HepG2 (cell line): ENCODE data around the gene DCP1B. TPM values are rescaled to one million over a fixed set of nuclear protein-coding genes. Genes with fewer than 3 reads are reported as not detected.

Experiments used
- ATAC-seq: fragments of 200-7000 bp; cut with Tn5 transposase; 3 replicates; pipeline ENCODE4 v1.9.1; 2020; ENCODE audit warnings: mild to moderate bottlenecking, moderate library complexity
- BruUV-seq: library from RNA; stranded (reverse); fragments of 400-500 nt; replicated peaks from 2 replicates; lab custom pipeline; 2021; lab: Mats Ljungman, UMichigan
- CTCF ChIA-PET: fragments of 300-600 bp; formaldehyde crosslinking; extraction: SDS; loops from one replicate; lab custom pipeline; 2021; ENCODE audit warnings: low total read pairs, inconsistent platforms, low intra/inter-chr PET ratio; lab: Yijun Ruan, JAX
- POLR2A ChIA-PET: fragments of 350-600 bp; sonication (Branson Sonifier 250); formaldehyde crosslinking; loops from one replicate; lab custom pipeline; 2020; ENCODE audit warnings: antibody characterized with exemption, inconsistent platforms; lab: Yijun Ruan, JAX
- DNase-seq: peaks from one replicate; pipeline ENCODE4 v3.0.0-alpha.2; 2015; ENCODE audit warnings: low spot score
- FAIRE-seq: peaks from 3 replicates; lab custom pipeline; 2011; peaks lifted over from hg19 to GRCh38; lab: Jason Lieb, UNC
- H2AFZ ChIP-seq: one replicate; pipeline ENCODE4 v1.6.1; 2011; ENCODE audit warnings: low read length, inconsistent platforms
- H3K27ac ChIP-seq: fragments of 300-600 bp; 3 replicates; pipeline ENCODE4 v1.8.0; 2011; ENCODE audit warnings: mixed run types, mild to moderate bottlenecking, mixed read lengths, low read length, inconsistent platforms; ENCODE audit not compliant: insufficient read depth; ENCODE audit errors: extremely low read length
- H3K27me3 ChIP-seq, 2 experiments: fragments of 200-600 bp in 1 of 2; 2 replicates in 1 of 2; 3 replicates in 1 of 2; pipeline versions ENCODE4 v1.6.0 to v1.8.0; 2011; ENCODE audit warnings: low read length in 2 of 2, mild to moderate bottlenecking in 2 of 2, moderate library complexity in 2 of 2, inconsistent platforms in 1 of 2; ENCODE audit not compliant: insufficient read depth in 2 of 2, control insufficient read depth in 1 of 2
- H3K36me3 ChIP-seq, 2 experiments: fragments of 200-600 bp in 1 of 2; replicated peaks in 1 of 2; 2 replicates in 1 of 2; 3 replicates in 1 of 2; pipeline versions ENCODE4 v1.5.1 to v1.8.0; 2011; ENCODE audit warnings: low read length in 2 of 2, inconsistent platforms in 1 of 2; ENCODE audit not compliant: insufficient read depth in 2 of 2, control insufficient read depth in 1 of 2
- H3K4me1 ChIP-seq: 2 replicates; pipeline ENCODE4 v1.5.1; 2012; ENCODE audit warnings: low read length, inconsistent platforms; ENCODE audit not compliant: insufficient read depth
- H3K4me2 ChIP-seq: 2 replicates; pipeline ENCODE4 v1.6.0; 2011; ENCODE audit warnings: low read depth, low read length, inconsistent platforms
- H3K4me3 ChIP-seq, 3 experiments: fragments of 200-600 bp in 1 of 3; sonication (generic), shearing (Covaris generic) in 1 of 3; replicated peaks in 1 of 3; 2 replicates each; pipeline ENCODE4 v1.5.1; 2011 to 2016; ENCODE audit warnings: low read length in 3 of 3, inconsistent platforms in 2 of 3, low read depth in 2 of 3, mild to moderate bottlenecking in 2 of 3, control low read depth in 1 of 3, mixed read lengths in 1 of 3; ENCODE audit not compliant: insufficient read depth in 1 of 3
- H3K79me2 ChIP-seq: one replicate; pipeline ENCODE4 v1.6.1; 2011; ENCODE audit warnings: low read length, inconsistent platforms; ENCODE audit not compliant: insufficient read depth
- H3K9ac ChIP-seq: 2 replicates; pipeline ENCODE4 v1.6.0; 2011; ENCODE audit warnings: mild to moderate bottlenecking, low read depth, low read length, inconsistent platforms; ENCODE audit not compliant: insufficient read depth
- H3K9me3 ChIP-seq: 2 replicates; pipeline ENCODE4 v1.5.1; 2012; ENCODE audit warnings: mild to moderate bottlenecking, low read length
- H4K20me1 ChIP-seq: 2 replicates; pipeline ENCODE4 v1.6.0; 2011; ENCODE audit warnings: inconsistent platforms, mild to moderate bottlenecking, low read length, moderate library complexity; ENCODE audit not compliant: insufficient read depth
- ATRX ChIP-seq: sonication (generic); formaldehyde crosslinking; IDR thresholded peaks from 2 replicates; pipeline ENCODE4 v1.4.0; 2020; ENCODE audit warnings: missing genetic modification reagents, borderline replicate concordance
- HNRNPUL1 ChIP-seq: fragments of 200-400 bp; formaldehyde crosslinking; IDR thresholded peaks from 2 replicates; pipeline ENCODE4 v1.6.1; 2017; ENCODE audit warnings: low read depth, mild to moderate bottlenecking, low read length, moderate library complexity
- NBN ChIP-seq: fragments of 450-650 bp; conservative IDR thresholded peaks from 2 replicates; pipeline ENCODE4 v1.6.1; 2017
- SMARCC2 ChIP-seq: fragments of 450-650 bp; IDR thresholded peaks from 2 replicates; pipeline ENCODE4 v1.6.1; 2017; ENCODE audit warnings: antibody characterized with exemption, mild to moderate bottlenecking
- TBX3 ChIP-seq: fragments of 450-650 bp; IDR thresholded peaks from 2 replicates; pipeline ENCODE4 v1.6.1; 2017; ENCODE audit warnings: antibody characterized with exemption, mild to moderate bottlenecking, inconsistent platforms, borderline replicate concordance
- TEAD2 ChIP-seq: sonication (generic); formaldehyde crosslinking; IDR thresholded peaks from 2 replicates; pipeline ENCODE4 v1.9.0; 2021; ENCODE audit warnings: missing genetic modification reagents
- XBP1 ChIP-seq: sonication (generic); formaldehyde crosslinking; IDR thresholded peaks from 2 replicates; pipeline ENCODE4 v1.5.0; 2020; ENCODE audit warnings: missing genetic modification reagents
- YEATS2 ChIP-seq: sonication (generic); formaldehyde crosslinking; IDR thresholded peaks from 2 replicates; pipeline ENCODE4 v1.4.0; 2020; ENCODE audit warnings: missing genetic modification reagents, borderline replicate concordance
- ZKSCAN1 ChIP-seq: fragments of 150-350 bp; IDR thresholded peaks from 2 replicates; pipeline ENCODE4 v1.6.1; 2014; ENCODE audit warnings: low read length
- ZNF383 ChIP-seq: sonication (generic); formaldehyde crosslinking; IDR thresholded peaks from 2 replicates; pipeline ENCODE4 v1.4.0; 2020; ENCODE audit warnings: missing genetic modification reagents, mild to moderate bottlenecking, borderline replicate concordance
- ZNF720 ChIP-seq: sonication (generic); formaldehyde crosslinking; IDR thresholded peaks from 2 replicates; pipeline ENCODE4 v1.4.0; 2020; ENCODE audit warnings: missing genetic modification reagents
- ZSCAN12 ChIP-seq: sonication (generic); formaldehyde crosslinking; IDR thresholded peaks from 2 replicates; pipeline ENCODE4 v1.9.0; 2021; ENCODE audit warnings: mild to moderate bottlenecking, missing genetic modification reagents
- WGBS: methylation state at CpG from one replicate; pipeline ENCODE4 v1.1.6; 2017; ENCODE audit warnings: low lambda C conversion rate; 5-methylcytosine and 5-hydroxymethylcytosine counted together
- in situ Hi-C: cut with HindIII; loops from 2 replicates; pipeline ENCODE4 v1.10.0; 2017; ENCODE audit warnings: low pct_unique_long_range_greater_than_20kb; ENCODE audit not compliant: extremely low pct_ligation_motif_present
- intact Hi-C: fragments of 100-400 bp; cut with micrococcal nuclease; formaldehyde crosslinking; loops from one replicate; pipeline ENCODE4 v1.10.0; 2022; ENCODE audit not compliant: unreplicated experiment
- polyA plus RNA-seq, 8 experiments: library from polyadenylated mRNA; depleted of rRNA in 3 of 8; stranded (reverse) in 7 of 8; unstranded in 1 of 8; fragments of >200 nt; fragmentation: Illumina TruSeq in 4 of 8; extraction: Trizol in 4 of 8; gene quantifications; 2 replicates each; pipeline versions ENCODE4 v1.2.1 to v1.2.3, GENCODE V29; 2011 to 2016; ENCODE audit warnings: low read depth in 4 of 8, missing spikeins in 1 of 8, mixed read lengths in 1 of 8; ENCODE audit not compliant: insufficient read depth in 1 of 8
- total RNA-seq, 5 experiments: library from RNA; depleted of rRNA; stranded (reverse); fragments of >200 nt; fragmentation: Illumina TruSeq; extraction: Trizol; gene quantifications; 2 replicates each; pipeline ENCODE4 v1.2.3, GENCODE V29; 2016; ENCODE audit warnings: low read depth in 1 of 5
- TF ChIP-seq, protein P1 (sequence below): sonication (generic); formaldehyde crosslinking; IDR thresholded peaks from 2 replicates; pipeline ENCODE4 v1.4.0; 2020; ENCODE audit warnings: missing genetic modification reagents
- TF ChIP-seq, protein P2 (sequence below): sonication (generic); formaldehyde crosslinking; conservative IDR thresholded peaks from 2 replicates; pipeline ENCODE4 v1.4.0; 2020; ENCODE audit warnings: missing genetic modification reagents
- TF ChIP-seq, protein P3 (sequence below): IDR thresholded peaks from 2 replicates; pipeline ENCODE4 v1.6.1; 2016
- TF ChIP-seq, protein P4 (sequence below): IDR thresholded peaks from 2 replicates; pipeline ENCODE4 v1.6.1; 2016; ENCODE audit warnings: missing genetic modification reagents, missing compliant biosample characterization
- TF ChIP-seq, protein P5 (sequence below): sonication (generic); formaldehyde crosslinking; IDR thresholded peaks from 2 replicates; pipeline ENCODE4 v1.4.0; 2020; ENCODE audit warnings: missing genetic modification reagents
- TF ChIP-seq, protein P6 (sequence below): sonication (generic); formaldehyde crosslinking; IDR thresholded peaks from 2 replicates; pipeline ENCODE4 v1.5.0; 2020; ENCODE audit warnings: missing genetic modification reagents, mild to moderate bottlenecking, borderline replicate concordance

The DCP1B gene
- total and polyA plus RNA-seq, 2 of the 13 experiments (the other 11 are each of a cell fraction or from before 2014, with no cell fraction given) = 11.4 to 27.2 TPM

DNA sequence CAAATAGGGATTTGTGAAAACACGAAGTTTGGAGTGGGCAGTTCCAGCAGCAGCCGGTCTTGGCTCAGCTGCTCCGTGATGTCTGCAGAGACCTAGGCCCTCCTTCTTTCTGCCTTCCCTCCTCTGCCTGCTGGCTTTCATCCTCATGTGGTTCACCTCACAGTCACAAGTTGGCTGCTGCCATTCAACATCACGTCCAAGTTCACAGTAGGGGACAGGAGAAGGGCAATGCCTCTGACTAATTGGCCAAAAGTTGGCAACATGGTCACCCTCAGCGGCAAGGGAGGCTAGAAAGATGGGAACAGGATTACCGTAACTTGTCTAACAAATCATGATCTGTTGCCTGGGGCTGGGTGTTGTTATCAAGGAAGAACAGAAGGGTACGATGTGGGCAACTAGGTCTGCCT lies 78.0 kb downstream of the DCP1B start (continued):
- TF ChIP-seq, protein P1, sequence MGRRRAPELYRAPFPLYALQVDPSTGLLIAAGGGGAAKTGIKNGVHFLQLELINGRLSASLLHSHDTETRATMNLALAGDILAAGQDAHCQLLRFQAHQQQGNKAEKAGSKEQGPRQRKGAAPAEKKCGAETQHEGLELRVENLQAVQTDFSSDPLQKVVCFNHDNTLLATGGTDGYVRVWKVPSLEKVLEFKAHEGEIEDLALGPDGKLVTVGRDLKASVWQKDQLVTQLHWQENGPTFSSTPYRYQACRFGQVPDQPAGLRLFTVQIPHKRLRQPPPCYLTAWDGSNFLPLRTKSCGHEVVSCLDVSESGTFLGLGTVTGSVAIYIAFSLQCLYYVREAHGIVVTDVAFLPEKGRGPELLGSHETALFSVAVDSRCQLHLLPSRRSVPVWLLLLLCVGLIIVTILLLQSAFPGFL (CRISPR knock-in tag) = no peak
- TF ChIP-seq SMARCC2 (no peak), ZNF383 (CRISPR knock-in tag) (no peak)
- TF ChIP-seq, protein P2, sequence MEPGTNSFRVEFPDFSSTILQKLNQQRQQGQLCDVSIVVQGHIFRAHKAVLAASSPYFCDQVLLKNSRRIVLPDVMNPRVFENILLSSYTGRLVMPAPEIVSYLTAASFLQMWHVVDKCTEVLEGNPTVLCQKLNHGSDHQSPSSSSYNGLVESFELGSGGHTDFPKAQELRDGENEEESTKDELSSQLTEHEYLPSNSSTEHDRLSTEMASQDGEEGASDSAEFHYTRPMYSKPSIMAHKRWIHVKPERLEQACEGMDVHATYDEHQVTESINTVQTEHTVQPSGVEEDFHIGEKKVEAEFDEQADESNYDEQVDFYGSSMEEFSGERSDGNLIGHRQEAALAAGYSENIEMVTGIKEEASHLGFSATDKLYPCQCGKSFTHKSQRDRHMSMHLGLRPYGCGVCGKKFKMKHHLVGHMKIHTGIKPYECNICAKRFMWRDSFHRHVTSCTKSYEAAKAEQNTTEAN (CRISPR knock-in tag) = no peak
- TF ChIP-seq, protein P3, sequence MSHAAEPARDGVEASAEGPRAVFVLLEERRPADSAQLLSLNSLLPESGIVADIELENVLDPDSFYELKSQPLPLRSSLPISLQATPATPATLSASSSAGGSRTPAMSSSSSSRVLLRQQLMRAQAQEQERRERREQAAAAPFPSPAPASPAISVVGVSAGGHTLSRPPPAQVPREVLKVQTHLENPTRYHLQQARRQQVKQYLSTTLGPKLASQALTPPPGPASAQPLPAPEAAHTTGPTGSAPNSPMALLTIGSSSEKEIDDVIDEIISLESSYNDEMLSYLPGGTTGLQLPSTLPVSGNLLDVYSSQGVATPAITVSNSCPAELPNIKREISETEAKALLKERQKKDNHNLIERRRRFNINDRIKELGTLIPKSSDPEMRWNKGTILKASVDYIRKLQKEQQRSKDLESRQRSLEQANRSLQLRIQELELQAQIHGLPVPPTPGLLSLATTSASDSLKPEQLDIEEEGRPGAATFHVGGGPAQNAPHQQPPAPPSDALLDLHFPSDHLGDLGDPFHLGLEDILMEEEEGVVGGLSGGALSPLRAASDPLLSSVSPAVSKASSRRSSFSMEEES (CRISPR knock-in tag) = no peak
- TF ChIP-seq, all 625 proteins: peak for 0

DNA sequence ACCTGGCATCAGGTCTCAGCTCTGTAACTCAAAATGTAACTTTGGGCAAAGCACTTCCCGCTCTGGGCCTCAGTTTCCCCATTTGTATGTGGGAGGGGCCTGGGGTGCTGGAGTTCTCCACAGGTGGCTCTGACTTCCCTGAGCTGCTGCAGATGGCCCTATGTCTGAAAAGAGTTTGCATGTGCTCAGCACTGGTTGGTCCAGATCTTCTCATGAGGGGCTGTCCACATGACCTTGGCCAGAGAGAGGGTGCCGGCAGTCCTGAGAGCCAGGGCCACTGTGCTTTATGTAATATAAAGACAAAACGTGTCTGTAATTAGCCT lies 78.6 kb downstream of the DCP1B start:
- no peak overlapping the region for H3K9ac ChIP-seq
- TF ChIP-seq NBN (no peak), YEATS2 (CRISPR knock-in tag) (no peak), ATRX (CRISPR knock-in tag) (no peak), TEAD2 (CRISPR knock-in tag) (no peak), XBP1 (CRISPR knock-in tag) (no peak), ZKSCAN1 (no peak), TBX3 (no peak), ZNF720 (no peak), HNRNPUL1 (no peak), ZSCAN12 (CRISPR knock-in tag) (no peak)
- TF ChIP-seq, protein P4, sequence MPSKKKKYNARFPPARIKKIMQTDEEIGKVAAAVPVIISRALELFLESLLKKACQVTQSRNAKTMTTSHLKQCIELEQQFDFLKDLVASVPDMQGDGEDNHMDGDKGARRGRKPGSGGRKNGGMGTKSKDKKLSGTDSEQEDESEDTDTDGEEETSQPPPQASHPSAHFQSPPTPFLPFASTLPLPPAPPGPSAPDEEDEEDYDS (CRISPR knock-in tag) = no peak
- TF ChIP-seq, protein P5, sequence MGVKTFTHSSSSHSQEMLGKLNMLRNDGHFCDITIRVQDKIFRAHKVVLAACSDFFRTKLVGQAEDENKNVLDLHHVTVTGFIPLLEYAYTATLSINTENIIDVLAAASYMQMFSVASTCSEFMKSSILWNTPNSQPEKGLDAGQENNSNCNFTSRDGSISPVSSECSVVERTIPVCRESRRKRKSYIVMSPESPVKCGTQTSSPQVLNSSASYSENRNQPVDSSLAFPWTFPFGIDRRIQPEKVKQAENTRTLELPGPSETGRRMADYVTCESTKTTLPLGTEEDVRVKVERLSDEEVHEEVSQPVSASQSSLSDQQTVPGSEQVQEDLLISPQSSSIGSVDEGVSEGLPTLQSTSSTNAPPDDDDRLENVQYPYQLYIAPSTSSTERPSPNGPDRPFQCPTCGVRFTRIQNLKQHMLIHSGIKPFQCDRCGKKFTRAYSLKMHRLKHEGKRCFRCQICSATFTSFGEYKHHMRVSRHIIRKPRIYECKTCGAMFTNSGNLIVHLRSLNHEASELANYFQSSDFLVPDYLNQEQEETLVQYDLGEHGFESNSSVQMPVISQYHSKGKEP = no peak
- TF ChIP-seq, protein P6, sequence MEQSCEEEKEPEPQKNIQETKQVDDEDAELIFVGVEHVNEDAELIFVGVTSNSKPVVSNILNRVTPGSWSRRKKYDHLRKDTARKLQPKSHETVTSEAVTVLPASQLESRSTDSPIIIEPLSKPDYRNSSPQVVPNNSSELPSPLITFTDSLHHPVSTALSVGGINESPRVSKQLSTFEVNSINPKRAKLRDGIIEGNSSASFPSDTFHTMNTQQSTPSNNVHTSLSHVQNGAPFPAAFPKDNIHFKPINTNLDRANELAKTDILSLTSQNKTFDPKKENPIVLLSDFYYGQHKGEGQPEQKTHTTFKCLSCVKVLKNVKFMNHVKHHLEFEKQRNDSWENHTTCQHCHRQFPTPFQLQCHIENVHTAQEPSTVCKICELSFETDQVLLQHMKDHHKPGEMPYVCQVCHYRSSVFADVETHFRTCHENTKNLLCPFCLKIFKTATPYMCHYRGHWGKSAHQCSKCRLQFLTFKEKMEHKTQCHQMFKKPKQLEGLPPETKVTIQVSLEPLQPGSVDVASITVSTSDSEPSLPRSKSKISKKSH (CRISPR knock-in tag) = no peak
- no peaks in the 10 kb centered on the region for H3K79me2 ChIP-seq
- POLR2A ChIA-PET = no interaction called here
- FAIRE-seq (no peak), ATAC-seq (no peak), DNase-seq (no peak)
- H4K20me1 ChIP-seq = no peaks in the 10 kb centered on the region
- H3K27ac ChIP-seq = no peak overlapping the region
- no peak overlapping the region for H2AFZ ChIP-seq
- BruUV-seq = no TSS peak
- H3K27me3 ChIP-seq = peaks cover 3 to 40% of the 10 kb centered on the region in 2 experiments; a peak in 4 of 5 replicates
- no peaks in the 10 kb centered on the region; the same call in 1 of the 2 replicates for H3K4me1 ChIP-seq
- no peak overlapping the region for H3K4me3 ChIP-seq
- in situ Hi-C loops = no loop called here
- H3K4me2 ChIP-seq = no peak overlapping the region
- intact Hi-C loops = no loop called here
- CTCF ChIA-PET = no interaction called here
- no CpG with 5 or more reads among the region's 3 CpGs for WGBS
- no peaks in the 10 kb centered on the region for H3K9me3 ChIP-seq
- no peaks in the 10 kb centered on the region for H3K36me3 ChIP-seq
